ENCODE results near the gene MLF2. TPM values are rescaled to one million over a fixed set of nuclear protein-coding genes. Genes with fewer than 3 reads are reported as not detected.

MLF2 gene
- total RNA-seq, 2 experiments from 2014 or later = 142 to 144 TPM

DNA sequence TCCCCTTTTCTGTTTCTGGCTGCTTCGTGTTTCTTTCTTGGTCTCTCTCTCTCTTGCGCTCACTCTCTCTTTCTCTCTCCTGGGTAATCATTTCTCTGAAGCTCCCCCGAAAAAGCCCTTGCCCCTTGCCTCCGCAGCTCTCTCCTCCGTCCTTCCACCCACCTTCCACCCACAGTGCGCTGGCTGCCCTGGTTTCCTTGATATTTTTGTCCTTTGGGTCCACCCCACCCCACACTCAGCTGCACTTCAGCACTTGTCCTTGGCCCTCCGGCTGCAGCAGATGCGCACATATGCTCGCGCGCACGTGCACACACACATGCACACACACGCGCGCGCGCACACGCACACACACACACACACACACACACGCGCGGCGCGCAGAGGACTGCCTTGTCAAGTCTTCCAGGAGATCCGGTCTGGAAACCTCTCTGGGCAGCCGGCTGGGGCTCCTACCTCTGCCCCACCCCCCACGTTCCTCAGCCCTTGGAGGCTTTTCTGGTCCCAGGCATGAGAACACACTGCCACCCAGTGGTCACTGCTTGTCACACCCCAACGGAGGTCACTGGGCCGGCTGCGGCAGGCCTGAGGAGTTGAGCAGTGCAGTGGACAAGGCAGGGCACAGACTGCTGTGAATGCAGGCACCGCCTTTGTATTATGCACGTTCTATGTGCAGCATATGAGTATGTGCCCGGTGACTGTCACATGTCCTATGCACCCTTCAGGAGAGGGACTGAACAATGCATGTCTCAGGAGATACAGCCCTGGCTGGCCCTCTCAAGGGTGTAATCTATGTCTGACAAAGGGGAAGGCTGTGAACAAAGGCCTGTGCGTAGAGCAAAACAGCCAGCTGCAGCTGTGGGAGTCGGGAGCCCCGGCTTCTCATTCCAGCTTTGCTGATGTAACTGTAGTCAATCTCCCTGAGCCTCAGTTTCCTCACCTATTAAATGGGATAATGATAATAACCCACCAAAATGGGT lies 25.9 kb upstream of the MLF2 start:
- CTCF ChIA-PET = interaction anchor here (0.5 to 4.7 kb wide), 15 partner anchors 8 to 177 kb away, joined by 3 to 37 read pairs (median 4); partner anchors contain the start of genes CD4, CDCA3, COPS7A and MLF2
- peaks cover 91% of the 10 kb centered on the region for H3K4me1 Mint-ChIP-seq
- peak; percentile 95 for DNase-seq
- H3K36me3 Mint-ChIP-seq (ENCODE audit: low read depth) = peaks cover 40% of the 10 kb centered on the region
- POLR2A ChIA-PET = interaction anchor here (0.6 to 0.8 kb wide), 2 partner anchors 163 to 245 kb away, joined by 3 to 5 read pairs; no protein-coding TSS in a partner anchor
- peak overlapping the region; percentile 72 for H3K4me3 Mint-ChIP-seq
- intact Hi-C loops (cut with DNase I, micrococcal nuclease) = loop anchor here (1.0 to 5.0 kb wide), 10 partner anchors 10 to 162 kb away; partner anchors contain the start of genes ZNF384 (in 2 of the 2), CD4 (in 1 of the 2), COPS7A (in 1 of the 2) and MLF2 (in 1 of the 2)
- ATAC-seq = peak; percentile 59
- H3K27ac Mint-ChIP-seq = peak overlapping the region; percentile 84
- no peaks in the 10 kb centered on the region for H3K9me3 Mint-ChIP-seq (ENCODE audit: low read depth)
- H3K27me3 Mint-ChIP-seq = peaks cover 5% of the 10 kb centered on the region

DNA sequence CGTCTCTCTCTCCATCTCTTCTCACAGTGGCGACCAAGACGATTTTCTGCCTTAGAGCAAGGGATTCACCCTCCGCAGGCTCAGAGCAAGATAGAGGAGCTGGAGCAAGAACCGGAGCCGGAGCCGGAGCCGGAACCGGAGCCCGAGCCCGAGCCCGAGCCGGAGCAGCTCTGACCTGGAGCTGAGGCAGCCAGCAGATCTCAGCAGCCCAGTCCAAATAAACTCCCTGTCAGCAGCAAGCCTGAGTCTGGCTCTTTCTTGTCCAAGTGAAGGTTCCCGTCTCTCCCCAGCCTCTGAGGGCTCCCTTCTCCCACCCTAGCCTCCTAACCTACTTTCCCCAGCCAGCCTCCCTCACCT lies 25.3 kb upstream of the MLF2 start:
- peak overlapping the region; percentile 72 for H3K4me3 Mint-ChIP-seq
- intact Hi-C loops (cut with DNase I, micrococcal nuclease) = loop anchor here in 1 of 2 experiments (2.0 to 5.0 kb wide), 4 partner anchors 13 to 161 kb away; partner anchors contain the start of genes COPS7A and ZNF384

DNA sequence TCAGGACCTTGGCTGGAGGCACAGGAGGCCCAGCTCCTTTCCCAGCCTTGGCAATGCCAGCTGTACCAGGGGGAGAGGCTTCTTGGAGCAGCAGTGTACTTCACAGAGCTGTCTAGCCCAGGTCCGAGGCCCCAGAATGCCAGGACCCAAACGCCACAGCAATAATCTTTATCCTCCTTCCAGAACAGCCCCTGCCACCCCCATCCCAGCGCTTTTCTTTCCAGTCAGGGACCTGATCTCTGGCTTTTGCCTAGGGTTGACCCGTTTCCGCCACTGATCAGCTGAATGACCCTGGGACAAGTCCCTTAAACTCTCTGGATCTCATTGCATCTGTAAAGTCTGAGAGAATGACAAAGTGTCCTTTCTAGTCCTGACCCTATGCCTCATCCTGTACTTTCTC lies 24.4 kb upstream of the MLF2 start:
- Mint-ChIP-seq H3K36me3 (ENCODE audit: low read depth) (peaks cover 43% of the 10 kb centered on the region), H3K27ac (no peak overlapping the region), H3K4me1 (peaks cover 86% of the 10 kb centered on the region), H3K9me3 (ENCODE audit: low read depth) (no peaks in the 10 kb centered on the region), H3K4me3 (no peak overlapping the region), H3K27me3 (peaks cover 5% of the 10 kb centered on the region)
- CTCF ChIA-PET = interaction anchor here (0.5 to 3.4 kb wide), 6 partner anchors 11 to 245 kb away, joined by 3 to 29 read pairs (median 5); partner anchors contain the start of genes MLF2 and PTMS
- DNase-seq = no peak
- intact Hi-C loops (cut with DNase I, micrococcal nuclease) = loop anchor here in 1 of 2 experiments (5.0 kb wide), 3 partner anchors 55 to 160 kb away; partner anchors contain the start of genes COPS7A and ZNF384
- no peak for ATAC-seq
- POLR2A ChIA-PET = interaction anchor here (0.8 kb wide), 1 partner anchor 17 kb away, joined by 11 read pairs; no protein-coding TSS in a partner anchor

More for the DNA sequence above, 25.3 kb upstream of the MLF2 start:
- Mint-ChIP-seq H3K27ac (peak overlapping the region; percentile 84), H3K4me1 (peaks cover 87% of the 10 kb centered on the region), H3K9me3 (ENCODE audit: low read depth) (no peaks in the 10 kb centered on the region), H3K27me3 (peaks cover 5% of the 10 kb centered on the region), H3K36me3 (ENCODE audit: low read depth) (peaks cover 42% of the 10 kb centered on the region)
- no peak for ATAC-seq
- ChIA-PET CTCF (interaction anchor here (0.5 to 4.7 kb wide), 13 partner anchors 9 to 171 kb away, joined by 3 to 37 read pairs (median 4); partner anchors contain the start of genes CD4, CDCA3, COPS7A and MLF2), POLR2A (interaction anchor here (0.6 to 0.8 kb wide), 2 partner anchors 163 to 244 kb away, joined by 3 to 5 read pairs; no protein-coding TSS in a partner anchor)
- no peak for DNase-seq

DNA sequence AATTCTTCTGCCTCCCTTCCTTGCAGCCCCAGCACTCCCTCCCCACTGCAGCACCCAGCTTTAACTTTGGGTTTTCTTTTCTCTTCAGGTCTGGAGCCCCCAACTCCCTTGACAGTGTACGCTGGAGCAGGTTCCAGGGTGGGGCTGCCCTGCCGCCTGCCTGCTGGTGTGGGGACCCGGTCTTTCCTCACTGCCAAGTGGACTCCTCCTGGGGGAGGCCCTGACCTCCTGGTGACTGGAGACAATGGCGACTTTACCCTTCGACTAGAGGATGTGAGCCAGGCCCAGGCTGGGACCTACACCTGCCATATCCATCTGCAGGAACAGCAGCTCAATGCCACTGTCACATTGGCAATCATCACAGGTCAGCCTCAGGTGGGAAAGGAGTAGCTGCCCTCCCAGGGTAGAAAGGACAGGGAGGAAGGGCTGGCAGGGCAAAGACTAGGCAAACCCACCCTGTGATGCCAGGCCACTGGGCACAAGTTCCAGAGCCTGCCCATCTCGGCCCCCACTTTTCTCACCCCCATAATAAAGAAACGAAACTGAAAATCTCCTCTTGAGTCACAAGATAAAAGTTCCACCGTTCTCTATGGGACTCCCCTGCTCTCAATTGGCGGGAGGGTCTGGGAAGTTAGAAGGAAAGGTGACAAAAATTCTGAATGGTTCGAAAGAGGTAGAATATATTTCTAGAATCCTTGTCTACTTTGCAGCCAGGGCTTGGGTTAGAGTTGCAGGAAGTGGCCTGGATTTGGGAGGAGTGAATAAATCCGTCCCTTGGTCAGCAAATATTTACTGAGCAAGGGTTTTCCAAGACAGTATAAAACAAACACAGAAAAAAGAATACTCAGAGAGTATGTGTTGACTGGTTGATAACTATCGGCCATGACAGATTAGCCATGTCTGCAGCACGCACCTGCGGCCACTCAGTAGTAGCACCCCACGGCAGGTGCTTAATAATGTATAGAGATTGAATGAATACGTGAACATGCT lies 22.5 kb upstream of the MLF2 start:
- H3K27me3 Mint-ChIP-seq = peaks cover 5% of the 10 kb centered on the region
- CTCF ChIA-PET = interaction anchor here (1.1 to 2.1 kb wide), 3 partner anchors 10 to 17 kb away, joined by 3 to 8 read pairs (median 7); partner anchors contain the start of genes CD4 and PTMS
- H3K9me3 Mint-ChIP-seq (ENCODE audit: low read depth) = no peaks in the 10 kb centered on the region
- DNase-seq (no peak), ATAC-seq (no peak)
- peak overlapping the region; percentile 84 for H3K27ac Mint-ChIP-seq
- peak overlapping the region; percentile 86 for H3K4me3 Mint-ChIP-seq
- peaks cover 90% of the 10 kb centered on the region for H3K4me1 Mint-ChIP-seq
- POLR2A ChIA-PET = interaction anchor here (1.0 kb wide), 1 partner anchor 8 kb away, joined by 3 read pairs; no protein-coding TSS in a partner anchor
- H3K36me3 Mint-ChIP-seq (ENCODE audit: low read depth) = peaks cover 47% of the 10 kb centered on the region
- intact Hi-C loops (cut with DNase I, micrococcal nuclease) = loop anchor here in 1 of 2 experiments (5.0 kb wide), 3 partner anchors 53 to 158 kb away; partner anchors contain the start of genes COPS7A and ZNF384

DNA sequence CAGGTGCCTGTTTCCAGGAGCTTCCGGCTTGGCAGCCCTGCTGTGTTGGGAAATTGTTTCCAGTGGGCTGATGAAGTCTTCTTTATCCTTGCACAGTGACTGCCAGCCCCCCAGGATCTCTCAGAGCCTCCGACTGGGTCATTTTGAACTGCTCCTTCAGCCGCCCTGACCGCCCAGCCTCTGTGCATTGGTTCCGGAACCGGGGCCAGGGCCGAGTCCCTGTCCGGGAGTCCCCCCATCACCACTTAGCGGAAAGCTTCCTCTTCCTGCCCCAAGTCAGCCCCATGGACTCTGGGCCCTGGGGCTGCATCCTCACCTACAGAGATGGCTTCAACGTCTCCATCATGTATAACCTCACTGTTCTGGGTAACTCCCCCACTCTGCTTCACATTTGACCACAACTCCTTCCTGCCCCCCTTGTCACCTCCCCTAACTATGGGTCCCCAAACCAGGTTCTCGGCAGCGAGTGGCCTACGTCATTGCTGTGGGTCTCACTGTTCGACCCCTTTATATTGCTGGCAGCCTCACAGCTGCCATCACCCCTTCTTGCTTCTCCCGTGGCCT lies 21.6 kb upstream of the MLF2 start:
- intact Hi-C loops (cut with DNase I, micrococcal nuclease) = loop anchor here in 1 of 2 experiments (5.0 kb wide), 3 partner anchors 52 to 157 kb away; partner anchors contain the start of genes COPS7A and ZNF384
- Mint-ChIP-seq H3K4me3 (peak overlapping the region; percentile 86), H3K9me3 (ENCODE audit: low read depth) (no peaks in the 10 kb centered on the region), H3K27ac (peak overlapping the region; percentile 84), H3K4me1 (peaks cover 87% of the 10 kb centered on the region), H3K36me3 (ENCODE audit: low read depth) (peaks cover 49% of the 10 kb centered on the region), H3K27me3 (peaks cover 5% of the 10 kb centered on the region)
- POLR2A ChIA-PET = interaction anchor here (1.0 kb wide), 1 partner anchor 9 kb away, joined by 3 read pairs; no protein-coding TSS in a partner anchor
- ATAC-seq = no peak
- CTCF ChIA-PET = interaction anchor here (0.5 to 2.1 kb wide), 7 partner anchors 9 to 232 kb away, joined by 3 to 8 read pairs (median 3); partner anchors contain the start of genes CD4 and PTMS
- peak; percentile 26 for DNase-seq

DNA sequence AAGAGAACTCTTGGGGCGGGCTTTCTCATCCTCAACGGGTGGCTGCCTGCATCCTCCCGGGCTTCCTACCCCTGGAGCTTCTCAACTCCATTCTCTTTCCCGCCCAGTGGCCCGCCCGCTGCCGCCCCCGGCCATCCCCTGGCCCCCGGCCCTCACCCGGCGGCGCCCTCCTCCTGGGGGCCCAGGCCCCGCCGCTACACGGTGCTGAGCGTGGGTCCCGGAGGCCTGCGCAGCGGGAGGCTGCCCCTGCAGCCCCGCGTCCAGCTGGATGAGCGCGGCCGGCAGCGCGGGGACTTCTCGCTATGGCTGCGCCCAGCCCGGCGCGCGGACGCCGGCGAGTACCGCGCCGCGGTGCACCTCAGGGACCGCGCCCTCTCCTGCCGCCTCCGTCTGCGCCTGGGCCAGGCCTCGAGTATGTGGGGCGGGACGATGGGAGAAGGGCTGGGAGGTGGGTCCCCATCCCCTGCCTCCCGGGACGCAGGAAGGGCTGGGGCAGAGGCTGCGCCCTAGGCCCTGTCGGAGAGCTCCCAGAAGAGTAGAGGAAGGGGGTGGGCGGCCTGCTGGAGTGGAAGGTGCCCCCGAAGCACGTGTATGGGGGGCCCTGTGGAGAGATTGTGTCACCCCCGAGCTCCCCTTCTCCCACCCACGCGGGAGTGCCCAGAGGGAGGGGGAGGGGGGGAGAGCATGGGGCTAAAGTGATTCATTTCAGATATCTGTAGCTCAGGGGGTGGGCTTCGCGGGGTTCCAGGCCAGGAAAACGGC lies 20.8 kb upstream of the MLF2 start:
- POLR2A ChIA-PET = interaction anchor here (1.0 kb wide), 1 partner anchor 10 kb away, joined by 3 read pairs; no protein-coding TSS in a partner anchor
- Mint-ChIP-seq H3K9me3 (ENCODE audit: low read depth) (no peaks in the 10 kb centered on the region), H3K4me3 (peak overlapping the region; percentile 86), H3K27ac (peak overlapping the region; percentile 89), H3K27me3 (peaks cover 9% of the 10 kb centered on the region), H3K4me1 (peaks cover 81% of the 10 kb centered on the region), H3K36me3 (ENCODE audit: low read depth) (peaks cover 49% of the 10 kb centered on the region)
- ATAC-seq (peak; percentile 27), DNase-seq (peak; percentile 69)
- intact Hi-C loops (cut with DNase I, micrococcal nuclease) = loop anchor here in 1 of 2 experiments (2.0 kb wide), 1 partner anchor 17 kb away; no protein-coding TSS in a partner anchor
- CTCF ChIA-PET = interaction anchor here (0.7 to 1.7 kb wide), 4 partner anchors 15 to 232 kb away, joined by 3 to 7 read pairs (median 3); partner anchors contain the start of gene CD4

DNA sequence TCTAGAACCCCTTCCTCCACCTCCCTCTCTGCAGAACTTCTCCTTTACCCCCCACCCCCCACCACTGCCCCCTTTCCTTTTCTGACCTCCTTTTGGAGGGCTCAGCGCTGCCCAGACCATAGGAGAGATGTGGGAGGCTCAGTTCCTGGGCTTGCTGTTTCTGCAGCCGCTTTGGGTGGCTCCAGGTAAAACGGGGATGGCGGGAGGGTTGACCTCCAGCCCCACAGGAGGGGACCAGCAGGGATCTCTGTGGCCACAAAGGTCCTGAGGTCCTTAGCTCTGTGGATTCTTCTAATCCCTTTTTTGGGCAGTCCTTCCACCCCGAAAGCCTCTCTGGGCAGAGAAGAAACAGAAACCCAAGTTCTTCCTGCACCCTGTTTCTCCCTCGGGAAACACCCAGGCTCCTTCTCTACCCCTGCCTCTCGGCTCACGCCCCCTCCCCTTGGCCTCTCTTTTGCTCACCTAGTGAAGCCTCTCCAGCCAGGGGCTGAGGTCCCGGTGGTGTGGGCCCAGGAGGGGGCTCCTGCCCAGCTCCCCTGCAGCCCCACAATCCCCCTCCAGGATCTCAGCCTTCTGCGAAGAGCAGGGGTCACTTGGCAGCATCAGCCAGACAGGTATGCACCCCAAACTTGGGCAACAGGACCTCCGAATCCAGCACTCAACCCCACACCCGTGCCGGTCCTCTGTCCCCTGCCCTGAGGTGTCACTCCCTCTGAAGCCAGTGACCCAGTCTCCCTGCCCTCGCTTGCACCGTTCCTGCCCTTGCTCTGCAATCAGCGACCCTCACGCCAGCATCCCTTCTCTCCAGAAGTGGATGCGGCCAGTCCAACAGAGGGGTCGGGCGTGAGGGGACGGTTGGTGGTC lies 20.0 kb upstream of the MLF2 start:
- DNase-seq (no peak), ATAC-seq (no peak)
- peak overlapping the region; percentile 86 for H3K4me3 Mint-ChIP-seq
- H3K36me3 Mint-ChIP-seq (ENCODE audit: low read depth) = peaks cover 42% of the 10 kb centered on the region
- peak overlapping the region; percentile 89 for H3K27ac Mint-ChIP-seq
- H3K4me1 Mint-ChIP-seq = peaks cover 79% of the 10 kb centered on the region
- POLR2A ChIA-PET = interaction anchor here (0.6 kb wide), 2 partner anchors 11 to 20 kb away, joined by 3 to 5 read pairs; no protein-coding TSS in a partner anchor
- CTCF ChIA-PET = interaction anchor here (1.6 to 2.7 kb wide), 2 partner anchors 10 to 19 kb away, joined by 4 to 21 read pairs; partner anchors contain the start of gene MLF2
- H3K9me3 Mint-ChIP-seq (ENCODE audit: low read depth) = no peaks in the 10 kb centered on the region
- peaks cover 15% of the 10 kb centered on the region for H3K27me3 Mint-ChIP-seq
- intact Hi-C loops (cut with DNase I, micrococcal nuclease) = loop anchor here in 1 of 2 experiments (2.0 kb wide), 1 partner anchor 18 kb away; no protein-coding TSS in a partner anchor

DNA sequence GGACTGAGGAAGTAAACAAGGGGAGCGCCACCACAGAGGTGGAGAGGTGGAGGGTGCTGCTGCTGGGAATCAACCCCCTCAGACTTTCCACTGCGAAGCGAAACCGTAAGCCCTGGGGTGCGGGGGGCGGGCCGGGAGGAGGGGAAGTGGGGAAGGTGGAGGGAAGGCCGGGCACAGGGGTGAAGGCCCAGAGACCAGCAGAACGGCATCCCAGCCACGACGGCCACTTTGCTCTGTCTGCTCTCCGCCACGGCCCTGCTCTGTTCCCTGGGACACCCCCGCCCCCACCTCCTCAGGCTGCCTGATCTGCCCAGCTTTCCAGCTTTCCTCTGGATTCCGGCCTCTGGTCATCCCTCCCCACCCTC lies 19.4 kb upstream of the MLF2 start, which contains the start of gene LAG3:
Gene LAG3 (plus strand): TSS at position 190 of the 365 bp plus-strand sequence. CDS start 333 bp downstream, outside the sequence.
- DNase-seq (peak; percentile 86), ATAC-seq (peak; percentile 55)
- intact Hi-C loops (cut with DNase I, micrococcal nuclease) = loop anchor here in 1 of 2 experiments (2.0 kb wide), 1 partner anchor 18 kb away; no protein-coding TSS in a partner anchor
- no peaks in the 10 kb centered on the region for H3K9me3 Mint-ChIP-seq (ENCODE audit: low read depth)
- H3K27me3 Mint-ChIP-seq = peaks cover 20% of the 10 kb centered on the region
- H3K36me3 Mint-ChIP-seq (ENCODE audit: low read depth) = peaks cover 41% of the 10 kb centered on the region
- H3K4me3 Mint-ChIP-seq = peak within 1 kb of the TSS; percentile 86
- CTCF ChIA-PET = interaction anchor here (0.7 to 2.7 kb wide), 4 partner anchors 9 to 101 kb away, joined by 3 to 21 read pairs (median 10); partner anchors contain the start of genes MLF2 and SPSB2
- H3K27ac Mint-ChIP-seq = peak within 1 kb of the TSS; percentile 89
- POLR2A ChIA-PET = interaction anchor here (0.6 kb wide), 2 partner anchors 10 to 20 kb away, joined by 3 to 5 read pairs; no protein-coding TSS in a partner anchor
- H3K4me1 Mint-ChIP-seq = peaks cover 77% of the 10 kb centered on the region
